Central memory CD8-positive, alpha-beta T cell (primary cell): ENCODE measurements around the gene CLEC16A.

Experiments
- ATAC-seq: fragments of 150-1000 bp; cut with Tn5 transposase; replicated peaks from 2 replicates; pipeline ENCODE4 v1.10.0; 2022; ENCODE audit warnings: mild to moderate bottlenecking, moderate FRiP score, moderate number of reproducible peaks; ENCODE audit not compliant: poor library complexity, severe bottlenecking; ENCODE audit errors: extremely low read depth
- DNase-seq, 2 donors: peaks; one replicate each; pipeline ENCODE4 v3.0.0; 2021; ENCODE audit warnings: low spot score in 2 of 2
- H3K27ac Mint-ChIP-seq: one replicate; pipeline ENCODE4 v1.8.0; 2022; ENCODE audit warnings: low read depth, mild to moderate bottlenecking, moderate library complexity, mixed read lengths
- H3K27me3 Mint-ChIP-seq: one replicate; pipeline ENCODE4 v1.8.0; 2022; ENCODE audit warnings: mixed read lengths
- H3K36me3 Mint-ChIP-seq: one replicate; pipeline ENCODE4 v1.8.0; 2022; ENCODE audit warnings: mild to moderate bottlenecking, moderate library complexity, mixed read lengths; ENCODE audit not compliant: insufficient read depth
- H3K4me1 Mint-ChIP-seq: one replicate; pipeline ENCODE4 v1.8.0; 2022; ENCODE audit warnings: mixed read lengths
- H3K4me3 Mint-ChIP-seq: one replicate; pipeline ENCODE4 v1.8.0; 2022; ENCODE audit warnings: mild to moderate bottlenecking, moderate library complexity, mixed read lengths
- H3K9me3 Mint-ChIP-seq: one replicate; pipeline ENCODE4 v1.8.0; 2022; ENCODE audit warnings: mixed read lengths

The CLEC16A gene

GRCh38 chr16:11123666-11124065 lies 179.3 kb downstream of the CLEC16A start:
- Mint-ChIP-seq H3K9me3 (no peaks in the 10 kb centered on the region), H3K27me3 (no peaks in the 10 kb centered on the region), H3K4me3 (no peak overlapping the region), H3K4me1 (peaks cover 11% of the 10 kb centered on the region), H3K27ac (peak overlapping the region; percentile 19), H3K36me3 (peaks cover 26% of the 10 kb centered on the region)
- ATAC-seq, result no peak
- DNase-seq, result no peak

DNA sequence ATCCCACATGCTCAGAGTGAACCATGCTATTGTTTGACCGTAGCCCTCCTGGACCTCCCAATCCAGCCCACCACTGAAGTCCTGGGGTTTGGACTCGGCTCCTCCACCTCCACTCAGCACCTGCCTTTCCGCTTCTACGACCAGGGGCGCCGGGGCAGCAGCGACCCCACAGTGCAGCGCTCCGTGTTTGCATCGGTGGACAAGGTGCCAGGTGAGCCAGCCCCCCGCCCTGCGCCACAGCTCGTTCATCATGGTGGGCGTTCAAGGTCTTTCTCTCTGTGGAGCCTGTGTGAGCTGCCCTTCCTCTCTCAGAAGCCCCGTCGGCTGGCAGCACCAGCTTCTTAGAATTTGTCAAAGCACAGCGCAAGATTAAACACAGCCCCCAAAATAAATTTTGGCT lies 181.6 kb downstream of the CLEC16A start:
- DNase-seq (no peak), ATAC-seq (no peak)
- H3K36me3 Mint-ChIP-seq, result peaks cover 24% of the 10 kb centered on the region
- H3K4me3 Mint-ChIP-seq, result no peak overlapping the region
- no peak overlapping the region for H3K27ac Mint-ChIP-seq
- no peaks in the 10 kb centered on the region for H3K9me3 Mint-ChIP-seq
- peaks cover 16% of the 10 kb centered on the region for H3K4me1 Mint-ChIP-seq
- H3K27me3 Mint-ChIP-seq, result no peaks in the 10 kb centered on the region

- DNase-seq (no peak), ATAC-seq (no peak)
- Mint-ChIP-seq H3K4me3 (no peak overlapping the region), H3K27me3 (no peaks in the 10 kb centered on the region), H3K4me1 (peaks cover 16% of the 10 kb centered on the region), H3K27ac (no peak overlapping the region), H3K36me3 (peaks cover 23% of the 10 kb centered on the region), H3K9me3 (no peaks in the 10 kb centered on the region)
These were observed 182.2 kb downstream of the CLEC16A start for GRCh38 chr16:11126399-11127054.

GRCh38 chr16:11127610-11128195 lies 183.3 kb downstream of the CLEC16A start:
- no peak for ATAC-seq
- DNase-seq, result no peak
- Mint-ChIP-seq H3K36me3 (peaks cover 18% of the 10 kb centered on the region), H3K4me3 (no peak overlapping the region), H3K27ac (no peak overlapping the region), H3K9me3 (no peaks in the 10 kb centered on the region), H3K27me3 (no peaks in the 10 kb centered on the region), H3K4me1 (peaks cover 27% of the 10 kb centered on the region)

- DNase-seq, result no peak
- peaks cover 27% of the 10 kb centered on the region for H3K4me1 Mint-ChIP-seq
- H3K4me3 Mint-ChIP-seq, result no peak overlapping the region
- no peaks in the 10 kb centered on the region for H3K27me3 Mint-ChIP-seq
- H3K9me3 Mint-ChIP-seq, result no peaks in the 10 kb centered on the region
- H3K27ac Mint-ChIP-seq, result peak overlapping the region; percentile 90
- ATAC-seq, result no peak
- H3K36me3 Mint-ChIP-seq, result peaks cover 14% of the 10 kb centered on the region
These were observed 184.1 kb downstream of the CLEC16A start for GRCh38 chr16:11128211-11129141.

- H3K27me3 Mint-ChIP-seq, result no peaks in the 10 kb centered on the region
- peaks cover 27% of the 10 kb centered on the region for H3K4me1 Mint-ChIP-seq
- ATAC-seq (no peak), DNase-seq (no peak)
- no peaks in the 10 kb centered on the region for H3K9me3 Mint-ChIP-seq
- H3K36me3 Mint-ChIP-seq, result peaks cover 8% of the 10 kb centered on the region
- H3K27ac Mint-ChIP-seq, result peak overlapping the region; percentile 90
- no peak overlapping the region for H3K4me3 Mint-ChIP-seq
These were observed 185.0 kb downstream of the CLEC16A start for GRCh38 chr16:11129378-11129781.

DNA sequence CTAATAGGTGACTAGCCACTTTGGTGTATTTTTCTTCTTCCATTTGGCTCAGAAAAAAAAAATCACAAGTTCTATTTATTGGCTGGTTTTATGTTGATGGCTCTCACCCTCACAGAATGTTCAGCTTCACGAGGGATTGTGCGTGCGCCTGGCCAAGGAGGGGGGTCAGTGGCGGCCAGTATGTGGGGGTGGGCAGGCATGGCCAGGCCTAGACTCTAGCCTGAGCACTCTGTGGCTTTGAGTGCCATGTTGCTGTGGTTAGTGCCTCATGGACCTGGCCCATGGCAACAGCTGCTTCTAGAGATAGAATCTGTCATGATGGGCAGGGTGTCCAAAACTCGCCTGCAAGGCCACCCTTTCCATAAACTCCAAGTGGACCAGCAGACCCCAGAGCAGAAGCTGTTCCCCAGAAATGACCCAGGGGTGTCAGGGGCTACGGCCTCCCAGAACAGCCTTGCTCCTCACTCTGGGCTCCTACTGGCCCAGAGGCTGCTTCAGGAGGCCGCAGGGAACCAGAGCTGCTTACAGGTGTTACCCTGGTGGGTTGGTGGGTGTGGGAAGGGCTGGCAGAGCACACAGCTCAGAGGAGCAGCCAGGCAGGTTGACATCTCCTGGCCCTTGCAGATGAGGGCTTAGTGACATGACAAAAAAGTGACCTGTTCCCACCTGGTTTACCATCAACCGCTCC lies 186.8 kb downstream of the CLEC16A start:
- Mint-ChIP-seq H3K36me3 (peaks cover 7% of the 10 kb centered on the region), H3K4me3 (no peak overlapping the region), H3K4me1 (peaks cover 25% of the 10 kb centered on the region), H3K9me3 (no peaks in the 10 kb centered on the region), H3K27me3 (no peaks in the 10 kb centered on the region), H3K27ac (no peak overlapping the region)
- ATAC-seq (no peak), DNase-seq (no peak)

- Mint-ChIP-seq H3K36me3 (peaks cover 8% of the 10 kb centered on the region), H3K4me3 (no peak overlapping the region), H3K4me1 (peaks cover 19% of the 10 kb centered on the region), H3K9me3 (no peaks in the 10 kb centered on the region), H3K27me3 (no peaks in the 10 kb centered on the region), H3K27ac (peak overlapping the region; percentile 70)
- no peak for ATAC-seq
- no peak for DNase-seq
These were observed 187.3 kb downstream of the CLEC16A start for GRCh38 chr16:11131706-11132105.

GRCh38 chr16:11133344-11133943 lies 189.1 kb downstream of the CLEC16A start:
- Mint-ChIP-seq H3K4me3 (no peak overlapping the region), H3K4me1 (peaks cover 18% of the 10 kb centered on the region), H3K9me3 (no peaks in the 10 kb centered on the region), H3K36me3 (peaks cover 8% of the 10 kb centered on the region), H3K27me3 (no peaks in the 10 kb centered on the region), H3K27ac (no peak overlapping the region)
- DNase-seq, result no peak
- no peak for ATAC-seq

GRCh38 chr16:11134722-11135463 lies 190.5 kb downstream of the CLEC16A start:
- Mint-ChIP-seq H3K27ac (no peak overlapping the region), H3K9me3 (no peaks in the 10 kb centered on the region), H3K4me1 (peaks cover 11% of the 10 kb centered on the region), H3K27me3 (no peaks in the 10 kb centered on the region), H3K4me3 (no peak overlapping the region), H3K36me3 (peaks cover 8% of the 10 kb centered on the region)
- no peak for ATAC-seq
- no peak for DNase-seq

- H3K36me3 Mint-ChIP-seq, result peaks cover 8% of the 10 kb centered on the region
- H3K4me3 Mint-ChIP-seq, result no peak overlapping the region
- H3K27ac Mint-ChIP-seq, result no peak overlapping the region
- no peaks in the 10 kb centered on the region for H3K27me3 Mint-ChIP-seq
- no peak for ATAC-seq
- H3K4me1 Mint-ChIP-seq, result peaks cover 11% of the 10 kb centered on the region
- no peak for DNase-seq
- no peaks in the 10 kb centered on the region for H3K9me3 Mint-ChIP-seq
These were observed 191.2 kb downstream of the CLEC16A start for GRCh38 chr16:11135464-11135973.
